Nephron progenitor cell (in vitro differentiated cells): ENCODE results near the gene SEL1L3.

Experiments used
- DNase-seq: peaks from one replicate; pipeline ENCODE4 v3.0.0; 2021
- H3K27ac Mint-ChIP-seq: 2 replicates; pipeline ENCODE4 v1.8.0; 2021; ENCODE audit warnings: mild to moderate bottlenecking, moderate library complexity, mixed read lengths
- H3K27me3 Mint-ChIP-seq: 2 replicates; pipeline ENCODE4 v1.8.0; 2021; ENCODE audit warnings: mild to moderate bottlenecking, low read depth, mixed read lengths; ENCODE audit not compliant: poor library complexity
- H3K36me3 Mint-ChIP-seq: 2 replicates; pipeline ENCODE4 v1.8.0; 2021; ENCODE audit warnings: low read depth, mixed read lengths
- H3K4me1 Mint-ChIP-seq: 2 replicates; pipeline ENCODE4 v1.8.0; 2021; ENCODE audit warnings: mixed read lengths
- H3K4me3 Mint-ChIP-seq: 2 replicates; pipeline ENCODE4 v1.8.0; 2021; ENCODE audit warnings: mild to moderate bottlenecking, moderate library complexity, mixed read lengths
- H3K9me3 Mint-ChIP-seq: 2 replicates; pipeline ENCODE4 v1.8.0; 2021; ENCODE audit warnings: mild to moderate bottlenecking, moderate library complexity, mixed read lengths
- CTCF ChIP-seq: fragments of 200-600 bp; sonication (generic); IDR thresholded peaks from 2 replicates; pipeline ENCODE4 v1.5.0; 2021; ENCODE audit warnings: antibody characterized with exemption

The SEL1L3 gene

GRCh38 chr4:25776795-25777194 is 86.0 kb downstream of the SEL1L3 start:
- Mint-ChIP-seq H3K27ac (no peak overlapping the region), H3K27me3 (no peaks in the 10 kb centered on the region)

GRCh38 chr4:25775166-25775565 is 87.6 kb downstream of the SEL1L3 start:
- DNase-seq: no peak
- no peak for TF ChIP-seq CTCF
- H3K9me3 Mint-ChIP-seq: no peaks in the 10 kb centered on the region
- H3K4me1 Mint-ChIP-seq: no peaks in the 10 kb centered on the region
- H3K36me3 Mint-ChIP-seq: no peaks in the 10 kb centered on the region
- H3K27ac Mint-ChIP-seq: no peak overlapping the region
- no peaks in the 10 kb centered on the region for H3K27me3 Mint-ChIP-seq
- H3K4me3 Mint-ChIP-seq: no peak overlapping the region

More at GRCh38 chr4:25776795-25777194, 86.0 kb downstream of the SEL1L3 start:
- DNase-seq: no peak
- TF ChIP-seq CTCF: no peak
- no peaks in the 10 kb centered on the region for H3K36me3 Mint-ChIP-seq
- H3K9me3 Mint-ChIP-seq: no peaks in the 10 kb centered on the region
- H3K4me1 Mint-ChIP-seq: no peaks in the 10 kb centered on the region
- no peak overlapping the region for H3K4me3 Mint-ChIP-seq

DNA sequence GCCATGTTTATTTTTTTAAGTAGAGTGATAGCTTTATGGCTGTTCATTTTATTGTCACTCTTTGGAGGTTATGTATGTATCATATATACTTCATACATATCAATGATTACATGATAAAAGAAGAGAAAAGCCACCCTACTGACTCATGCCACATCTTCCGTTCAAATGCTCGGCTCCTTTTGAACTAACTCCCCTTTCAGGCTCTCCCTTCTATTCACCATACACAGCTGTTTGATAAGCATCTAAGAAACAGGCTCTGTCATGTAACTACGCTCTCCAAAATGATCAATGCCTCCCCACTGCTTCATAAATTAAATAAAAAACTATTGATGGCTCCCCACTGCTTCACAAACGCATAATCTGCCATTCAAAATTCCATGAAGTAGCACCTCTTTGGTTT is 89.4 kb downstream of the SEL1L3 start:
- no peaks in the 10 kb centered on the region for H3K36me3 Mint-ChIP-seq
- no peak overlapping the region for H3K4me3 Mint-ChIP-seq
- DNase-seq: no peak
- no peak overlapping the region for H3K27ac Mint-ChIP-seq
- no peaks in the 10 kb centered on the region for H3K9me3 Mint-ChIP-seq
- H3K4me1 Mint-ChIP-seq: no peaks in the 10 kb centered on the region
- no peak for TF ChIP-seq CTCF
- peaks cover 3% of the 10 kb centered on the region for H3K27me3 Mint-ChIP-seq

GRCh38 chr4:25771672-25772071 is 91.1 kb downstream of the SEL1L3 start:
- TF ChIP-seq CTCF: no peak
- Mint-ChIP-seq H3K4me3 (no peak overlapping the region), H3K27me3 (peaks cover 3% of the 10 kb centered on the region), H3K9me3 (no peaks in the 10 kb centered on the region), H3K36me3 (no peaks in the 10 kb centered on the region), H3K4me1 (no peaks in the 10 kb centered on the region), H3K27ac (no peak overlapping the region)
- DNase-seq: no peak

- no peak overlapping the region for H3K27ac Mint-ChIP-seq
- no peak for TF ChIP-seq CTCF
- H3K4me1 Mint-ChIP-seq: no peaks in the 10 kb centered on the region
- H3K36me3 Mint-ChIP-seq: no peaks in the 10 kb centered on the region
- no peaks in the 10 kb centered on the region for H3K9me3 Mint-ChIP-seq
- peaks cover 3% of the 10 kb centered on the region for H3K27me3 Mint-ChIP-seq
- DNase-seq: no peak
- no peak overlapping the region for H3K4me3 Mint-ChIP-seq
Measured at GRCh38 chr4:25770847-25771246, 91.9 kb downstream of the SEL1L3 start.

- Mint-ChIP-seq H3K4me1 (no peaks in the 10 kb centered on the region), H3K27me3 (peaks cover 3% of the 10 kb centered on the region), H3K4me3 (no peak overlapping the region), H3K27ac (no peak overlapping the region), H3K9me3 (no peaks in the 10 kb centered on the region), H3K36me3 (peaks cover 4% of the 10 kb centered on the region)
- TF ChIP-seq CTCF: no peak
- DNase-seq: no peak
Measured at GRCh38 chr4:25769251-25769650, 93.5 kb downstream of the SEL1L3 start.
